ENCODE measurements around the gene PRKAR1B.
"Not testable (repeated sequence)": the region's sequence is repeated elsewhere in the genome, so short reads cannot be mapped to it uniquely, and the experiment has no call there.

The PRKAR1B gene

GRCh38 chr7:618539-619367 is 108.3 kb downstream of the PRKAR1B start:
- DNase-seq = peak; percentile 82

GRCh38 chr7:617614-618538 is 109.2 kb downstream of the PRKAR1B start:
- DNase-seq = peak; percentile 19

GRCh38 chr7:613442-614140 is 113.5 kb downstream of the PRKAR1B start:
- no peak for DNase-seq

- not testable (repeated sequence) for DNase-seq
These were observed 115.2 kb downstream of the PRKAR1B start for GRCh38 chr7:611837-612236.

- DNase-seq = no peak
These were observed 115.7 kb downstream of the PRKAR1B start for GRCh38 chr7:611281-611810.

- DNase-seq = no peak
These were observed 116.4 kb downstream of the PRKAR1B start for GRCh38 chr7:610531-611280.

GRCh38 chr7:610141-610530 is 116.9 kb downstream of the PRKAR1B start:
- DNase-seq = no peak

GRCh38 chr7:609365-609764 is 117.7 kb downstream of the PRKAR1B start:
- DNase-seq = no peak

- DNase-seq = peak; percentile 17
These were observed 118.1 kb downstream of the PRKAR1B start for GRCh38 chr7:608954-609353.

- DNase-seq = no peak
These were observed 118.7 kb downstream of the PRKAR1B start for GRCh38 chr7:608361-608760.

GRCh38 chr7:607938-608337 is 119.1 kb downstream of the PRKAR1B start:
- DNase-seq = no peak

GRCh38 chr7:605661-606450 is 121.2 kb downstream of the PRKAR1B start:
- DNase-seq = no peak

GRCh38 chr7:604884-605531 is 122.1 kb downstream of the PRKAR1B start:
- DNase-seq = peak; percentile 42

GRCh38 chr7:604001-604883 is 122.8 kb downstream of the PRKAR1B start:
- peak; percentile 97 for DNase-seq

GRCh38 chr7:603152-603951 is 123.7 kb downstream of the PRKAR1B start:
- peak; percentile 77 for DNase-seq

GRCh38 chr7:602341-603141 is 124.5 kb downstream of the PRKAR1B start:
- DNase-seq = peak; percentile 76

GRCh38 chr7:601595-602340 is 125.3 kb downstream of the PRKAR1B start:
- DNase-seq = peak; percentile 90

Data from activated CD4-positive, alpha-beta T cell treated with anti-CD3 and anti-CD28 coated beads, Interleukin-10, Interleukin-2, amounts not matched to agents 100 ng/mL and 50 ng/mL, durations not matched to agents 16 hours and 8 hours (primary cell).